Measurements from ENCODE around the gene MGST1.
"Not testable (repeated sequence)": the region's sequence is repeated elsewhere in the genome, so short reads cannot be mapped to it uniquely, and the experiment has no call there.

The MGST1 gene

DNA sequence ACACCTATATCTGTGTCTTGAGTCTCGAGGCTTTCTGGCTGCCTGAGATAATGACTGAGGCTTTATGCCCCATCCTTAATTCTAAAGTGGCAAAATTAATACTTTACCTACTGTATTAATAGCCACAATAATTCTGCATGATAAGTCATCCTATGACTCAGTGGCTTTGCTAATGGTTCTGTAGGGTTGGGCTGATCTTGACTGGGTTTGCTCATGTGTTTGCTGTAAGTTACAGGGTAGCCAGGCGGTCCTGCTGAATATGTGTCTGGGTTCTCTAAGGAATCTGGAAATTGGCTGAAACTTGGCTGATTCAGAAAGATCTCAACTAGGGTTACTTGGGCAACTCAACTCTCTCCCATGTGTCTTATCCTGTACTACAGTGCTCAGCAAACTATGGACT is 21.7 kb downstream of the MGST1 start:
- H3K4me3 ChIP-seq (ENCODE audit: low read length), result no peak overlapping the region
- DNase-seq, result no peak
- no peaks in the 10 kb centered on the region for H3K79me2 ChIP-seq (ENCODE audit: control insufficient read depth, insufficient read depth, low read length)
- no peak overlapping the region for H2BK15ac ChIP-seq (replicated peaks; ENCODE audit: low read depth)
- WGBS (ENCODE audit: extremely low coverage, insufficient coverage, low lambda C conversion rate), result no CpG with 5 or more reads among the region's 2 CpGs
- H2BK120ac ChIP-seq (ENCODE audit: low read depth, low read length), result no peak overlapping the region
- no peaks in the 10 kb centered on the region for H3K4me1 ChIP-seq (ENCODE audit: control insufficient read depth, low read depth, low read length)
- H4K5ac ChIP-seq (ENCODE audit: low read length), result no peak overlapping the region
- H2AK5ac ChIP-seq (ENCODE audit: low read length), result no peak overlapping the region
- no peak overlapping the region for H3K18ac ChIP-seq (ENCODE audit: low read length)
- no peaks in the 10 kb centered on the region for H3K27me3 ChIP-seq (ENCODE audit: insufficient read depth, low read length, poor library complexity)
- no peaks in the 10 kb centered on the region for H3K36me3 ChIP-seq (ENCODE audit: control insufficient read depth, insufficient read depth, low read length)
- H2BK5ac ChIP-seq (ENCODE audit: low read length), result no peak overlapping the region
- H3K4ac ChIP-seq (ENCODE audit: low read depth, low read length), result no peak overlapping the region
- H3K79me1 ChIP-seq (ENCODE audit: low read length), result no peaks in the 10 kb centered on the region
- H3K4me2 ChIP-seq (ENCODE audit: low read length), result no peak overlapping the region
- H3K56ac ChIP-seq (ENCODE audit: low read length), result no peak overlapping the region
- H3K23ac ChIP-seq (ENCODE audit: low read length), result no peak overlapping the region
- no peak overlapping the region for H4K8ac ChIP-seq (ENCODE audit: low read depth, low read length)
- H3K27ac ChIP-seq (ENCODE audit: low read depth, low read length), result no peak overlapping the region
- no peak overlapping the region for H3K9ac ChIP-seq (ENCODE audit: low read length)

DNA sequence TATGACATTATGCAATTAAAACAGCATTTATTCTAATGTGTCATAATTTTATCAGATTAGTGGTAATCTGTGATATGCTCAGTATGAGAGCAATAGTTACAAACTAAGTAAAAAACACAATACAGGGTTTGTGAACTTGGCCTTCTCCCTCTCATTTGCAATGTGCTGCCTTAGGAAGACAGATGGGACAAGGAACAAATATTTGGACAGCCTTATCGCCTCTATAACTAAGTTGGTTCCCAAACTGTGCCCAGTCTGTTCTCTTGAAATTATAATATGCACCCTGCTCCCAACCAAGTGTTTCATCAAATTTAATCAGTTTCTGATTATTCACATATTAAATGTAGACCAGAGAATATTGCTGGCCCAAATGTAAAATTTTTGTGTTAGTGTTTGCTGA is 22.7 kb downstream of the MGST1 start:
- H3K4me2 ChIP-seq (ENCODE audit: low read length), result no peak overlapping the region
- H3K36me3 ChIP-seq (ENCODE audit: control insufficient read depth, insufficient read depth, low read length), result no peaks in the 10 kb centered on the region
- H2AK5ac ChIP-seq (ENCODE audit: low read length), result no peak overlapping the region
- H3K79me1 ChIP-seq (ENCODE audit: low read length), result no peaks in the 10 kb centered on the region
- no peaks in the 10 kb centered on the region for H3K4me1 ChIP-seq (ENCODE audit: control insufficient read depth, low read depth, low read length)
- H3K56ac ChIP-seq (ENCODE audit: low read length), result no peak overlapping the region
- H4K8ac ChIP-seq (ENCODE audit: low read depth, low read length), result no peak overlapping the region
- no peak overlapping the region for H2BK15ac ChIP-seq (replicated peaks; ENCODE audit: low read depth)
- no peak for DNase-seq
- H3K18ac ChIP-seq (ENCODE audit: low read length), result no peak overlapping the region
- WGBS (ENCODE audit: extremely low coverage, insufficient coverage, low lambda C conversion rate), result no CpG with 5 or more reads among the region's 1 CpG
- H3K79me2 ChIP-seq (ENCODE audit: control insufficient read depth, insufficient read depth, low read length), result no peaks in the 10 kb centered on the region
- H3K9ac ChIP-seq (ENCODE audit: low read length), result no peak overlapping the region
- H3K27me3 ChIP-seq (ENCODE audit: insufficient read depth, low read length, poor library complexity), result no peaks in the 10 kb centered on the region
- no peak overlapping the region for H2BK120ac ChIP-seq (ENCODE audit: low read depth, low read length)
- H4K5ac ChIP-seq (ENCODE audit: low read length), result no peak overlapping the region
- H2BK5ac ChIP-seq (ENCODE audit: low read length), result no peak overlapping the region
- no peak overlapping the region for H3K27ac ChIP-seq (ENCODE audit: low read depth, low read length)
- H3K23ac ChIP-seq (ENCODE audit: low read length), result no peak overlapping the region
- H3K4ac ChIP-seq (ENCODE audit: low read depth, low read length), result no peak overlapping the region
- H3K4me3 ChIP-seq (ENCODE audit: low read length), result no peak overlapping the region

DNA sequence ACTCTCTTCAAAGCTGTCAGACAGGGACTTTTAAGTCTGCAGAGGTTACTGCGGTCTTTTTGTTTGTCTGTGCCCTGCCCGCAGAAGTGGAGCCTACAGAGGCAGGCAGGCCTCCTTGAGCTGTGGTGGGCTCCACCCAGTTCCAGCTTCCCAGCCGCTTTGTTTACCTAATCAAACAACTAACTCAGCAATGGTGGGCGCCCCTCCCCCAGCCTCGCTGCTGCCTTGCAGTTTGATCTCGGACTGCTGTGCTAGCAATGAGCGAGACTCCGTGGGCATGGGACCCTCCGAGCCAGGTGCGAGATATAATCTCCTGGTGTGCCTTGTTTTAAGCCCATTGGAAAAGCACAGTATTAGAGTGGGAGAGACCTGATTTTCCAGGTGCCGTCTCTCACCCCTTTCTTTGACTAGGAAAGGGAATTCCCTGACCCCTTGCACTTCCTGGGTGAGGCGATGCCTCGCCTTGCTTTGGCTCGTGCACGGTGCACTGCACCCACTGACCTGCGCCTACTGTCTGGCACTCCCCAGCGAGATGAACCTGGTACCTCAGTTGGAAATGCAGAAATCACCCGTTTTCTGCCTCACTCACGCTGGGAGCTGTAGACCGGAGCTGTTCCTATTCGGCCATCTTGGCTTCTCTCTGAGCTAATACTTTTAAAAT is 35.3 kb downstream of the MGST1 start:
- not testable (repeated sequence) for DNase-seq; H3K9ac ChIP-seq (ENCODE audit: low read length); H3K27ac ChIP-seq (ENCODE audit: low read depth, low read length); H4K5ac ChIP-seq (ENCODE audit: low read length); H3K23ac ChIP-seq (ENCODE audit: low read length); H3K79me2 ChIP-seq (ENCODE audit: control insufficient read depth, insufficient read depth, low read length); H2BK120ac ChIP-seq (ENCODE audit: low read depth, low read length); H2AK5ac ChIP-seq (ENCODE audit: low read length); H3K79me1 ChIP-seq (ENCODE audit: low read length); H3K4me1 ChIP-seq (ENCODE audit: control insufficient read depth, low read depth, low read length); H3K18ac ChIP-seq (ENCODE audit: low read length); H3K36me3 ChIP-seq (ENCODE audit: control insufficient read depth, insufficient read depth, low read length); H2BK5ac ChIP-seq (ENCODE audit: low read length); H3K4me2 ChIP-seq (ENCODE audit: low read length); H3K27me3 ChIP-seq (ENCODE audit: insufficient read depth, low read length, poor library complexity); H2BK15ac ChIP-seq (replicated peaks; ENCODE audit: low read depth); H3K4ac ChIP-seq (ENCODE audit: low read depth, low read length); H3K56ac ChIP-seq (ENCODE audit: low read length); H4K8ac ChIP-seq (ENCODE audit: low read depth, low read length); H3K4me3 ChIP-seq (ENCODE audit: low read length)
- WGBS (ENCODE audit: extremely low coverage, insufficient coverage, low lambda C conversion rate), result no CpG with 5 or more reads among the region's 21 CpGs

DNA sequence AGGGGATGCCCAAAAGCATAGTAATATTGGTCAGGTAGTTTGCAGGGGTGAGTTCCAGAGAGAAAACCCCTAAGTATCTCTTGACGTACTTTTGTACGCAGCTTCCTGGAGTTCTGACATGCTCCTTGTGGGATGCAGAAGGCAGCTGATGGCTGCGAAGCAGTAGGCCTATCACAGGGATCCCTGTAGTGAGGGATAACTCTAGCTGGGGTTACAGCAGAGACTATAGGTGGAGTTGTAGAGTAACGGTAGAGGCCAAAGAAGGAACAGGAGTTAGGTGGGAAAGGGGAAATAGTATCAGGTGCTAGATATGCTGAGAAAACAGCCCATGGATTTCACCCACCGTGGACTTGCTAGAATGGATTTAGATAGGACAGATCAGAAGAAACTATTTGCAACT is 37.3 kb downstream of the MGST1 start:
- Histone ChIP-seq H2AK5ac (ENCODE audit: low read length) (no peak overlapping the region), H3K4me2 (ENCODE audit: low read length) (no peak overlapping the region), H3K9ac (ENCODE audit: low read length) (no peak overlapping the region), H3K18ac (ENCODE audit: low read length) (no peak overlapping the region), H3K4ac (ENCODE audit: low read depth, low read length) (no peak overlapping the region), H2BK15ac (replicated peaks; ENCODE audit: low read depth) (no peak overlapping the region), H4K8ac (ENCODE audit: low read depth, low read length) (no peak overlapping the region), H2BK5ac (ENCODE audit: low read length) (no peak overlapping the region), H3K79me2 (ENCODE audit: control insufficient read depth, insufficient read depth, low read length) (no peaks in the 10 kb centered on the region), H3K23ac (ENCODE audit: low read length) (no peak overlapping the region), H3K56ac (ENCODE audit: low read length) (no peak overlapping the region), H4K5ac (ENCODE audit: low read length) (no peak overlapping the region), H3K79me1 (ENCODE audit: low read length) (no peaks in the 10 kb centered on the region), H3K4me1 (ENCODE audit: control insufficient read depth, low read depth, low read length) (peaks cover 2% of the 10 kb centered on the region), H3K27me3 (ENCODE audit: insufficient read depth, low read length, poor library complexity) (no peaks in the 10 kb centered on the region), H3K36me3 (ENCODE audit: control insufficient read depth, insufficient read depth, low read length) (no peaks in the 10 kb centered on the region), H2BK120ac (ENCODE audit: low read depth, low read length) (no peak overlapping the region), H3K4me3 (ENCODE audit: low read length) (no peak overlapping the region), H3K27ac (ENCODE audit: low read depth, low read length) (no peak overlapping the region)
- whole genome bisulfite sequencing (ENCODE audit: extremely low coverage, insufficient coverage, low lambda C conversion rate), result no CpG with 5 or more reads among the region's 5 CpGs
- DNase-seq, result peak; percentile 68

DNA sequence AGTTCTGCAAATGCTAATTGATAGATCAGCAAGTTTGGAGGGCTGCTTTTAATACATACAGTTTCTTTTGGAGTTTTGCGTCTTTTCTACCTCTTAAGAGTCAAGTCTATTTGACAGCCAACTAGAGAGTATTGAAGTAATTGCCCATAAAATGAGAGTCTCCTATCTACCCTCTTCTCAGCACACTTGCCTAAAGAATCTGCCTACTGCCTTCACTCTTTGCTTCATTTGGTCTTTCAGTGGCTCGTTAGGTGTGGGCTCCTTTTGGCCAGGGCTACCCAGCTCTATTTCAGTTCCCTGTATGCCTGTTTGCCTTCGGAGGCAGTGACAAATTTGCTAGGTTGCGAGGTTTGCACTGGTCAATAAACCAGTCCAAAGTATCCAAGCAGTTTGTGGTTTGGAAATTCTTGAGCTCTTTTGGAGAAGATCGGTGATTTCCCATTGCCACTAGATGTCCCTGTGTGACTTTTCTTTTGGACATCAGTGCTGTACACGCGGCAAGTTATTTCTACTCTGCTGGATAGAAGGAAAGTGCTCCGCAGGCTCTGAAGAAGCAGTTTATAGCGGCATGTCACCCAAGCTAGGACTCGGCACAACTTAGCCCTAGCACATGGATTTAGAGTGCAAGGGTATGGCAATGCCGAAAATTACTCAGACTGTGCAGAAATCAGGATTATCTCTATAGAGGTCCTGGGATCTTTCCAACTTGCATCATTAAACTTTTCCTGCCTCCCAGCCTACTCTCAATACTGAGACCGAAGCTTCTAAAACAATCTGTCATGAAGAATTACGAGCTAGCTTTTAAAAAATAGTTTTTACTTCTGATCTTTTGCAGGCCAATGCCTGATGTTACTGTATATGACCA is 38.6 kb downstream of the MGST1 start:
- no peaks in the 10 kb centered on the region for H3K36me3 ChIP-seq (ENCODE audit: control insufficient read depth, insufficient read depth, low read length)
- H3K4me3 ChIP-seq (ENCODE audit: low read length), result no peak overlapping the region
- H3K27ac ChIP-seq (ENCODE audit: low read depth, low read length), result no peak overlapping the region
- H2AK5ac ChIP-seq (ENCODE audit: low read length), result no peak overlapping the region
- no peak overlapping the region for H2BK15ac ChIP-seq (replicated peaks; ENCODE audit: low read depth)
- no peak overlapping the region for H2BK5ac ChIP-seq (ENCODE audit: low read length)
- no peaks in the 10 kb centered on the region for H3K79me2 ChIP-seq (ENCODE audit: control insufficient read depth, insufficient read depth, low read length)
- WGBS (ENCODE audit: extremely low coverage, insufficient coverage, low lambda C conversion rate), result no CpG with 5 or more reads among the region's 13 CpGs
- H3K23ac ChIP-seq (ENCODE audit: low read length), result no peak overlapping the region
- H3K27me3 ChIP-seq (ENCODE audit: insufficient read depth, low read length, poor library complexity), result no peaks in the 10 kb centered on the region
- H4K8ac ChIP-seq (ENCODE audit: low read depth, low read length), result no peak overlapping the region
- H3K79me1 ChIP-seq (ENCODE audit: low read length), result no peaks in the 10 kb centered on the region
- no peak overlapping the region for H3K4ac ChIP-seq (ENCODE audit: low read depth, low read length)
- H2BK120ac ChIP-seq (ENCODE audit: low read depth, low read length), result no peak overlapping the region
- no peak overlapping the region for H3K9ac ChIP-seq (ENCODE audit: low read length)
- H3K4me2 ChIP-seq (ENCODE audit: low read length), result no peak overlapping the region
- H3K4me1 ChIP-seq (ENCODE audit: control insufficient read depth, low read depth, low read length), result peaks cover 2% of the 10 kb centered on the region
- peak; percentile 70 for DNase-seq
- peak overlapping the region; percentile 37 for H3K56ac ChIP-seq (ENCODE audit: low read length)
- H4K5ac ChIP-seq (ENCODE audit: low read length), result no peak overlapping the region
- H3K18ac ChIP-seq (ENCODE audit: low read length), result no peak overlapping the region

Data from mesendoderm (in vitro differentiated cells).